Activated naive CD8-positive, alpha-beta T cell treated with anti-CD3 and anti-CD28 coated beads, Interleukin-2, amount 10 ng/mL, durations not matched to agents 7 days and 5 days (primary cell): ENCODE data around the gene POLD2. TPM values are rescaled to one million over a fixed set of nuclear protein-coding genes. Genes with fewer than 3 reads are reported as not detected.

Experiments used
- ATAC-seq: fragments of 150-1000 bp; cut with Tn5 transposase; one replicate; pipeline ENCODE4 v1.10.0; 2021; ENCODE audit warnings: low read depth, moderate library complexity
- POLR2A ChIA-PET: fragments of 350-600 bp; sonication (Branson Sonifier 250); formaldehyde crosslinking; loops from one replicate; lab custom pipeline; 2021; ENCODE audit warnings: antibody characterized with exemption; lab: Charles Lee
- DNase-seq: peaks from one replicate; pipeline ENCODE4 v3.0.0; 2021
- H3K27ac Mint-ChIP-seq: one replicate; pipeline ENCODE4 v1.8.0; 2022; ENCODE audit warnings: mild to moderate bottlenecking, mixed read lengths
- H3K27me3 Mint-ChIP-seq: one replicate; pipeline ENCODE4 v1.8.0; 2022; ENCODE audit warnings: mild to moderate bottlenecking, moderate library complexity, mixed read lengths
- H3K36me3 Mint-ChIP-seq: one replicate; pipeline ENCODE4 v1.8.0; 2021; ENCODE audit warnings: mild to moderate bottlenecking, mixed read lengths
- H3K4me1 Mint-ChIP-seq: one replicate; pipeline ENCODE4 v1.8.0; 2021; ENCODE audit warnings: mixed read lengths
- H3K4me3 Mint-ChIP-seq: one replicate; pipeline ENCODE4 v1.8.0; 2022; ENCODE audit warnings: mild to moderate bottlenecking, moderate library complexity, mixed read lengths
- H3K9me3 Mint-ChIP-seq: one replicate; pipeline ENCODE4 v1.8.0; 2021; ENCODE audit warnings: mixed read lengths
- total RNA-seq, 2 experiments: library from RNA; stranded (reverse); gene quantifications; one replicate each; pipeline ENCODE4 v1.2.3, GENCODE V29; 2021

POLD2 gene
- total RNA-seq, 2 experiments from 2014 or later: 99.3 to 99.4 TPM

- H3K4me1 Mint-ChIP-seq: peaks cover 20% of the 10 kb centered on the region
- no peak for DNase-seq
- peak overlapping the region; percentile 58 for H3K4me3 Mint-ChIP-seq
- peaks cover 2% of the 10 kb centered on the region for H3K36me3 Mint-ChIP-seq
- peaks cover 4% of the 10 kb centered on the region for H3K27me3 Mint-ChIP-seq
- no peak for ATAC-seq
- H3K27ac Mint-ChIP-seq: peak overlapping the region; percentile 65
- POLR2A ChIA-PET: interaction anchor here (1.1 kb wide), 1 partner anchor 22 kb away, joined by 5 read pairs; no protein-coding TSS in a partner anchor
- no peaks in the 10 kb centered on the region for H3K9me3 Mint-ChIP-seq
These were observed 20.3 kb downstream of the POLD2 start for GRCh38 chr7:44102846-44103565.

DNA sequence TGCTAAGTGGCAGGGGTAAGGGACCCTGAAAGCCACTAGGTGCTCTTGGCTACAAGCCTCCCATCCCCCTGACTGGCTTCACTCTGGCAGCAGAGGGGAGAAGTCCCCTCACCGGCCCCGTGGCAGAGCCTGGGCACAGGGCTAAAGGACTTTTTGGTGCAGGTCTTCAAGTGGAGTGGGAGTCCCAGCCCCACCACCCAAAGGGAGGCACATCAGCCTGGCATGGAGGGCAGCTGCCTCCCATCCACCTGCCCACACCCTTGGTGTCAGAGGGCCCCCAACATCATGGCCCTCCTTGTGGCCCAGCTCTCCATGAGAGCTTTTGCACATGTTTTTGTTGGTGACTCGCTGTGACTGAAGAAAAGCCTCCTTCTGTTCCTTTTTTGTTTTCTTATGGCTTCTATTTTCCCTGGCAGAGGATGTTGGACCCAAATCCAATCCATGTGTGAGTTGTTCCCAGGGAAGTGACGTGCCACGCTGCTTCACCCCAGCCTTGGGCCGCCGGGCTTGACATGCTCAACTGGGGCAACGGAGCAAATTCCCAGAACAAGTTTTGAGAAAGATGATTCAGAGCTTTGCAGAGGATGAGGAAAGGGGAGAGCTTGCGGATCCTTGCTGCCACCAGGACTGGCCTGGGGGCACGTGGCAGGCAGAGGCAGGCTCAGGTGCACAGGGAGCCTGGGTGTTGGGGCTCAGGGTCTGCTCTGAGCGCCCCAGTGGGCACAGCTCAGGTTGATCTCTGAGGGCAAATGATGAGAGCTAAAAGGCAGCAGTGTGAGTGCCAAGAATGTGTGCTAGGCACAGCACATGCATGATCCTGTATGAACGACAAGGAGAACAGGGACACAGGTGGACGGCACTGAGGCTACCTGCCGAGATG, 21.1 kb downstream of the POLD2 start:
- POLR2A ChIA-PET: interaction anchor here (1.1 kb wide), 1 partner anchor 22 kb away, joined by 5 read pairs; no protein-coding TSS in a partner anchor
- Mint-ChIP-seq H3K27ac (peak overlapping the region; percentile 44), H3K4me3 (no peak overlapping the region)

DNA sequence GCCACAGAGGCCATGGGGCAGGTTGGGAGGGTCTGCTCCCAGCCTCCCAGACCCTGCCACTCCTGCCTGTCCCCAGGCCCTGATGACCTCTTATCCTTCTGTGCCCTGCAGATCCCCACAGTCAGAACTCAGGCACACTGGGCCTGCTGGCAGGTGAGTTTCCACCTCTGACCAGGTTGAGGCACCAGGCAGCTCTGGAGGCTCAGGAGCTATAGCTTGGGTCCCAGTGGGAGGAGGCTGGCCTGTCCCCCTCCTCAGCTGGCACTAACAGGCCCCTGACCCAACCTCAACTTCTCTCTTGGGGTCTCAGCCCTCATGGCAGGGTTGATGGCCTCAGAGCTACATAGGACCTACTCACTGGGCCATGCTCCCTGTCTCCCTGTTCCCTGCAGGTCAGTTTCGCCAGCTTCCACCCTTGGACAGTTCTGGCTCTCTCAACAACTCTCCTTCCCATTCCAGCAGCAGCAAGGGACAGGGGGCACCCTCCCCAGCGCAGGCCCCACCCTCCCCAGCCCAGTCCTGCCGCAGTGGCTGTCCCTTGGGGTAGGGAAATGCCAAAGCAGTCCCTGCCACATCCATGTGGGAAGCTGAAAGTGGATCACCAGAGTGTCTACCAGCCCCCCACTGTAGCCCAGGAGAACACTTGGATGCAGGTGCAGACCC, 21.9 kb downstream of the POLD2 start:
- H3K4me1 Mint-ChIP-seq: peaks cover 35% of the 10 kb centered on the region
- no peaks in the 10 kb centered on the region for H3K9me3 Mint-ChIP-seq
- H3K27me3 Mint-ChIP-seq: peaks cover 4% of the 10 kb centered on the region
- no peak for DNase-seq
- no peak for ATAC-seq
- peaks cover 2% of the 10 kb centered on the region for H3K36me3 Mint-ChIP-seq
- H3K27ac Mint-ChIP-seq: no peak overlapping the region
- POLR2A ChIA-PET: no interaction called here
- no peak overlapping the region for H3K4me3 Mint-ChIP-seq

More for the DNA sequence above, 21.1 kb downstream of the POLD2 start:
- Mint-ChIP-seq H3K4me1 (peaks cover 28% of the 10 kb centered on the region), H3K9me3 (no peaks in the 10 kb centered on the region), H3K27me3 (peaks cover 4% of the 10 kb centered on the region), H3K36me3 (peaks cover 2% of the 10 kb centered on the region)
- ATAC-seq (no peak), DNase-seq (no peak)

DNA sequence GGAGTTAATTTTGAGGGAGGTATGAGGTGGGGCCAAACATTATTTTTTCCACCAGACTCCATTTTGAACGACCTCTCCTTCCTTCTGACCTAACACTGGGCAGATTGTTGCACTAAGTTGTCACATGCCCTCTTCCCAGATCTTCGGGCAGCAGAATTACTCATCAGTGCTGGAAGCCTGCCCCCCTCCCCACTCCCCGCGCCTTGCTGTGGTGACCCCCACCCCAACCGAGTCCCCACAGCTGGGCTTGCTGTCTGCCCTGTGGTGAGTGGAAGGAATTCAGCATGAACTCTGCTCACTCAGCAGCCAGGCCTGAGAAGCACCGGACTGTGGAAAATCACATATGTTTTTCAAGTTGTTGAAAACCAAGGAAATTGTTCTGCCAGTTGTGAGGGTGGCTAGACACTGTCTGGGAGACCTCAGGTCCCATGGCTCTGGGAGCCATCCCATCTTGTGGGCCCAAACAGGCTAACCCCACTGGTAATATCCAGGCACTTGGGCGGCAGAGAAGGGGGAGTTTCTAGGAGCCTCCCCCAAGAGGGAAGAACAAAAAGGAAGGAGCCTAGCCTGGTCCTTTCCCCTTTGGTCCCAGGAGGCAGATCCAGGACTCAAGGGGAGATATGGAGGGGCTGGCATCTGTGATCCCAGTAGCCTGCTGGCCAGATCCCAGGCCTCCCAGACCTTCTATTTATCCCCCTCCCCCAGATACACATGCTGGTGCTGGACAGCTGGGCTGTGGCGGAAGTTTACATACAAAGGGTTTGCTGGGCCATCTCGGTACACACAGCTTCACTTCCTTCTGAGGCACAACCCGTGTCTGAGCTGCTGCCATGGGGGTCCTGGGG, 22.7 kb downstream of the POLD2 start:
- no peaks in the 10 kb centered on the region for H3K36me3 Mint-ChIP-seq
- H3K4me3 Mint-ChIP-seq: no peak overlapping the region
- no peak for ATAC-seq
- no peak overlapping the region for H3K27ac Mint-ChIP-seq
- H3K27me3 Mint-ChIP-seq: peaks cover 4% of the 10 kb centered on the region
- no peak for DNase-seq
- H3K9me3 Mint-ChIP-seq: no peaks in the 10 kb centered on the region
- peaks cover 31% of the 10 kb centered on the region for H3K4me1 Mint-ChIP-seq
- POLR2A ChIA-PET: no interaction called here

GRCh38 chr7:44099669-44100068, 23.7 kb downstream of the POLD2 start:
- H3K9me3 Mint-ChIP-seq: no peaks in the 10 kb centered on the region
- DNase-seq: no peak
- POLR2A ChIA-PET: interaction anchor here (2.3 kb wide), 1 partner anchor 18 kb away, joined by 7 read pairs; no protein-coding TSS in a partner anchor
- peaks cover 4% of the 10 kb centered on the region for H3K27me3 Mint-ChIP-seq
- H3K4me1 Mint-ChIP-seq: peaks cover 30% of the 10 kb centered on the region
- no peaks in the 10 kb centered on the region for H3K36me3 Mint-ChIP-seq
- no peak overlapping the region for H3K27ac Mint-ChIP-seq
- no peak overlapping the region for H3K4me3 Mint-ChIP-seq
- no peak for ATAC-seq

DNA sequence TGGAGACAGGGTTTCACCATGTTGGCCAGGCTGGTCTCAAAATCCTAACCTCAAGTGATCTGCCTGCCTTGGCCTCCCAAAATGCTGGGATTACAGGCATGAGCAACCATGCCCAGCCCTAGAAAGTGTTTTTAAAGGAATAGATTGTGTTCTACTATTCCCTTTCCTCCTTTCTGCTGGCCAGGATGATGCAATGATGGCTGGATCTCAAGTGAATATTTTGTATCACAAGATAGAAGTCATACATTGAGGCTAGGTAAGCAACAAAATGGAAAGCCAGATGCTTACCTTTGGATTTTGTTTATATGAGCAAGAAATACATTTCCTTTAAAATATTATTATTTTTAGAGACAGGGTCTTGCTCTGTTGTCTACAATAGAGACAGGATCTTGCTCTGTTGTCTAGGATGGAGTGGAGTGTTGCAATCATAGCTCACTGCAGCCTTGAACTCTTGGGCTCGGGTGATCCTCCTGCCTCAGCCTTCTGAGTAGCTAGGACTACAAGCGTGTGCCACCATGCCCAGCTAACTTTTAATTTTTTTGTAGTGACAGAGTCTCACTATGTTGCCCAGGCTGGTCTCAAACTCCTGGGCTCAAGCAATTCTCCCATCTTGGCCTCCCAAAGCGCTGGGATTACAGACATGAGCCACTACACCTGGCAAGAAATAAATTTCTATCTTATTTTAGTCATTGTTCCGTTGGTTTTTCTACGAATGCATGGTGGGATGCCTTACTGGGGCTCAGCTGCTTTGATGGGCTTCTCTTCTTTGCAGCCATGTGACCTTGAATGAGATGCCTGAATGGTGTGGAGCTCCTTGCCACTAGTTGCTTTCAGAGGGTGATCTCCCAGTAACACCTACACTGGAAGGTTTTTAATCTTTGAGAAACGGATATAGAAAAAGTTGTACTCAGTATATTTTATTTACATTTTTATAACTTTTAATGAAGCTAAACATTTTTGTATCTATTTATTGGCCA, 25.0 kb downstream of the POLD2 start:
- Mint-ChIP-seq H3K27me3 (peaks cover 4% of the 10 kb centered on the region), H3K27ac (peak overlapping the region; percentile 88), H3K9me3 (peaks cover 1% of the 10 kb centered on the region), H3K4me3 (peak overlapping the region; percentile 37), H3K4me1 (peaks cover 31% of the 10 kb centered on the region), H3K36me3 (peaks cover 1% of the 10 kb centered on the region)
- ATAC-seq (peak; percentile 65), DNase-seq (no peak)
- POLR2A ChIA-PET: interaction anchor here (0.9 to 2.3 kb wide), 6 partner anchors 13 to 102 kb away, joined by 3 to 7 read pairs (median 4); partner anchors contain the start of genes DBNL and YKT6

GRCh38 chr7:44097064-44097932, 26.1 kb downstream of the POLD2 start:
- peaks cover 36% of the 10 kb centered on the region for H3K4me1 Mint-ChIP-seq

GRCh38 chr7:44096326-44096881, 26.9 kb downstream of the POLD2 start:
- no peak for ATAC-seq
- no peaks in the 10 kb centered on the region for H3K27me3 Mint-ChIP-seq
- H3K4me1 Mint-ChIP-seq: peaks cover 36% of the 10 kb centered on the region
- no peak overlapping the region for H3K4me3 Mint-ChIP-seq
- peaks cover 3% of the 10 kb centered on the region for H3K36me3 Mint-ChIP-seq
- H3K27ac Mint-ChIP-seq: peak overlapping the region; percentile 88
- peaks cover 3% of the 10 kb centered on the region for H3K9me3 Mint-ChIP-seq
- POLR2A ChIA-PET: interaction anchor here (1.1 to 1.4 kb wide), 2 partner anchors 13 to 15 kb away, joined by 4 to 5 read pairs; no protein-coding TSS in a partner anchor
- no peak for DNase-seq

More at GRCh38 chr7:44097064-44097932, 26.1 kb downstream of the POLD2 start:
- Mint-ChIP-seq H3K27ac (peak overlapping the region; percentile 88), H3K9me3 (peaks cover 3% of the 10 kb centered on the region), H3K4me3 (peak overlapping the region; percentile 57), H3K36me3 (peaks cover 3% of the 10 kb centered on the region), H3K27me3 (no peaks in the 10 kb centered on the region)
- no peak for DNase-seq
- POLR2A ChIA-PET: interaction anchor here (0.9 to 1.4 kb wide), 6 partner anchors 11 to 103 kb away, joined by 3 to 5 read pairs (median 4); partner anchors contain the start of gene YKT6
- peak; percentile 81 for ATAC-seq

DNA sequence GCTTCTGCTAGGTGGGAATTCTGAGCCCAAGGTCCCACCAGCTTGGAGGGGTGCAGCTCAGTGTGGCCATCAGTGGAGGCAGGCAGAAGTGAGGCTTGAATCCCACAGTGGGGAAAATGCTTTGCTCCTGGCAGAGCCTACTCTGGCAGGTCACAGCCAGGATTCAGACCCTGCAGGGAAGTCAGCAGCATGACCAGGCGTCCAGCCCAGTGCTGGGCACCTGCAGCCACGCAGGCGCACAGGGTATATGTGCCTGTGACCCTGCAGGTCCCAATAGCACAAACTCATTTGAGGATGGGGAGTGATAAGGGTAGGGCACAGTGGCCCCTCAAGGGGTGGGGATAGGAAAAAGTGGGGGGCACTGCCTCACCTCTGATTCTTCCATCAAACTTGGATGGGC, 27.6 kb downstream of the POLD2 start:
- ATAC-seq: no peak
- Mint-ChIP-seq H3K27me3 (no peaks in the 10 kb centered on the region), H3K4me3 (no peak overlapping the region), H3K27ac (no peak overlapping the region), H3K36me3 (peaks cover 3% of the 10 kb centered on the region), H3K4me1 (peaks cover 36% of the 10 kb centered on the region), H3K9me3 (peaks cover 3% of the 10 kb centered on the region)
- no peak for DNase-seq
- POLR2A ChIA-PET: no interaction called here

- no peak for DNase-seq
- H3K4me1 Mint-ChIP-seq: peaks cover 36% of the 10 kb centered on the region
- H3K36me3 Mint-ChIP-seq: peaks cover 3% of the 10 kb centered on the region
- POLR2A ChIA-PET: no interaction called here
- H3K27ac Mint-ChIP-seq: peak overlapping the region; percentile 62
- ATAC-seq: no peak
- no peaks in the 10 kb centered on the region for H3K27me3 Mint-ChIP-seq
- no peak overlapping the region for H3K4me3 Mint-ChIP-seq
- peaks cover 3% of the 10 kb centered on the region for H3K9me3 Mint-ChIP-seq
These were observed 28.3 kb downstream of the POLD2 start for GRCh38 chr7:44094883-44095592.
